Measurements from ENCODE around the gene C20orf204.

- no peak for TF ChIP-seq POLR2A (IDR thresholded peaks at IDR 0.05)
- TF ChIP-seq CTCF (IDR thresholded peaks at IDR 0.05): no peak
These were observed 9.5 kb downstream of the C20orf204 start for GRCh38 chr20:64045346-64046011.

Data from testis (tissue), 2 donors.